IMR-90 (cell line): ENCODE results near the gene MNAT1. TPM values are rescaled to one million over a fixed set of nuclear protein-coding genes. Genes with fewer than 3 reads are reported as not detected.

ENCODE experiments used
- ATAC-seq: fragments of 200-7000 bp; cut with Tn5 transposase; 2 replicates; pipeline ENCODE4 v1.9.1; 2020; ENCODE audit warnings: low read depth, mild to moderate bottlenecking, moderate library complexity
- BruUV-seq: library from RNA; stranded (reverse); fragments of 400-500 nt; replicated peaks from 2 replicates; lab custom pipeline; 2021; lab: Mats Ljungman, UMichigan
- CTCF ChIA-PET: fragments of 300-600 bp; formaldehyde crosslinking; extraction: SDS; loops from one replicate; lab custom pipeline; 2021; ENCODE audit warnings: antibody characterized with exemption; lab: Yijun Ruan, JAX
- POLR2A ChIA-PET: fragments of 300-600 bp; sonication (Branson Sonifier 250); formaldehyde crosslinking; loops from one replicate; lab custom pipeline; 2022; ENCODE audit warnings: antibody characterized with exemption; ENCODE audit not compliant: unreplicated experiment; lab: Charles Lee
- DNase-seq: peaks from one replicate; pipeline ENCODE4 v3.0.0; 2013
- H2AFZ ChIP-seq: replicated peaks from 2 replicates; pipeline ENCODE3; 2013; ENCODE audit warnings: low read length, mild to moderate bottlenecking; ENCODE audit not compliant: poor library complexity
- H2AK5ac ChIP-seq: 2 replicates; pipeline ENCODE4 v1.6.1; 2013; ENCODE audit warnings: low read depth, low read length, inconsistent platforms
- H2AK9ac ChIP-seq: replicated peaks from 2 replicates; pipeline ENCODE3; 2013; ENCODE audit warnings: mild to moderate bottlenecking, low read depth, low read length, moderate library complexity; ENCODE audit not compliant: poor library complexity
- H2BK120ac ChIP-seq: 2 replicates; pipeline ENCODE4 v1.6.1; 2013; ENCODE audit warnings: low read depth, low read length, inconsistent platforms
- H2BK15ac ChIP-seq: 3 replicates; pipeline ENCODE4 v1.6.1; 2013; ENCODE audit warnings: low read depth, low read length, inconsistent platforms
- H2BK20ac ChIP-seq: 2 replicates; pipeline ENCODE4 v1.6.1; 2013; ENCODE audit warnings: low read depth, mild to moderate bottlenecking, inconsistent platforms, low read length, moderate library complexity
- H2BK5ac ChIP-seq: 2 replicates; pipeline ENCODE4 v1.6.1; 2013; ENCODE audit warnings: mild to moderate bottlenecking, low read depth, low read length, inconsistent platforms; ENCODE audit not compliant: poor library complexity, severe bottlenecking
- H3K14ac ChIP-seq: replicated peaks from 2 replicates; pipeline ENCODE4 v1.6.1; 2013; ENCODE audit warnings: low read depth, low read length, inconsistent platforms
- H3K18ac ChIP-seq: 2 replicates; pipeline ENCODE4 v1.6.1; 2013; ENCODE audit warnings: low read depth, low read length, control low read depth
- H3K23ac ChIP-seq: 2 replicates; pipeline ENCODE4 v1.6.1; 2013; ENCODE audit warnings: low read depth, low read length, inconsistent platforms
- H3K27ac ChIP-seq: 2 replicates; pipeline ENCODE4 v1.5.1; 2013; ENCODE audit warnings: mild to moderate bottlenecking, control low read depth, low read length; ENCODE audit not compliant: insufficient read depth
- H3K27me3 ChIP-seq: 2 replicates; pipeline ENCODE4 v1.6.1; 2013; ENCODE audit warnings: low read length; ENCODE audit not compliant: control insufficient read depth, insufficient read depth
- H3K36me3 ChIP-seq: 2 replicates; pipeline ENCODE4 v1.6.1; 2013; ENCODE audit warnings: low read length, mixed read lengths; ENCODE audit not compliant: control insufficient read depth, insufficient read depth
- H3K4ac ChIP-seq: 2 replicates; pipeline ENCODE4 v1.6.1; 2013; ENCODE audit warnings: low read depth, low read length, inconsistent platforms
- H3K4me1 ChIP-seq: 2 replicates; pipeline ENCODE4 v1.6.1; 2013; ENCODE audit warnings: low read length, mixed read lengths; ENCODE audit not compliant: control insufficient read depth, insufficient read depth
- H3K4me2 ChIP-seq: 2 replicates; pipeline ENCODE4 v1.6.1; 2013; ENCODE audit warnings: low read depth, mild to moderate bottlenecking, control low read depth, low read length, moderate library complexity
- H3K4me3 ChIP-seq: 2 replicates; pipeline ENCODE4 v1.5.1; 2013; ENCODE audit warnings: low read depth, mild to moderate bottlenecking, control low read depth, low read length, moderate library complexity; ENCODE audit not compliant: insufficient read depth
- H3K56ac ChIP-seq: 2 replicates; pipeline ENCODE4 v1.6.1; 2013; ENCODE audit warnings: low read length, inconsistent platforms; ENCODE audit not compliant: insufficient read depth; ENCODE audit errors: extremely low read depth
- H3K79me1 ChIP-seq, 2 experiments: 2 replicates each; pipeline ENCODE4 v1.6.1; 2013; ENCODE audit warnings: low read length in 2 of 2, inconsistent platforms in 1 of 2, low read depth in 1 of 2
- H3K9ac ChIP-seq: 2 replicates; pipeline ENCODE4 v1.6.1; 2013; ENCODE audit warnings: low read depth, low read length, control low read depth
- H3K9me1 ChIP-seq: 2 replicates; pipeline ENCODE4 v1.6.1; 2013; ENCODE audit warnings: low read length, inconsistent platforms; ENCODE audit not compliant: insufficient read depth
- H3K9me3 ChIP-seq: 2 replicates; pipeline ENCODE4 v1.6.1; 2013; ENCODE audit warnings: low read length; ENCODE audit not compliant: control insufficient read depth, insufficient read depth
- H4K20me1 ChIP-seq: 2 replicates; pipeline ENCODE4 v1.6.1; 2013; ENCODE audit warnings: low read length, inconsistent platforms; ENCODE audit not compliant: insufficient read depth
- H4K5ac ChIP-seq: 2 replicates; pipeline ENCODE4 v1.6.1; 2013; ENCODE audit warnings: mild to moderate bottlenecking, low read depth, low read length, control low read depth
- H4K8ac ChIP-seq, 2 experiments: 2 replicates each; pipeline ENCODE4 v1.6.1; 2013; ENCODE audit warnings: low read depth in 2 of 2, low read length in 2 of 2, control low read depth in 1 of 2, inconsistent platforms in 1 of 2
- H4K91ac ChIP-seq: 2 replicates; pipeline ENCODE4 v1.6.1; 2013; ENCODE audit warnings: low read depth, low read length, inconsistent platforms; ENCODE audit not compliant: insufficient read depth
- CEBPB ChIP-seq: IDR thresholded peaks from 2 replicates; pipeline ENCODE4 v1.6.1; 2012; ENCODE audit warnings: low read depth, low read length, improper control_type of control experiment
- CHD1 ChIP-seq: IDR thresholded peaks from 2 replicates; pipeline ENCODE4 v1.6.1; 2012; ENCODE audit warnings: low read depth, low read length, improper control_type of control experiment
- CTCF ChIP-seq: conservative IDR thresholded peaks from 2 replicates; pipeline ENCODE4 v1.5.1; 2012; ENCODE audit warnings: mild to moderate bottlenecking, low read depth, low read length, improper control_type of control experiment
- MAFK ChIP-seq: IDR thresholded peaks from 2 replicates; pipeline ENCODE4 v1.6.1; 2012; ENCODE audit warnings: low read depth, low read length, improper control_type of control experiment
- MAZ ChIP-seq: IDR thresholded peaks from 2 replicates; pipeline ENCODE4 v1.6.1; 2012; ENCODE audit warnings: low read depth, mild to moderate bottlenecking, low read length, improper control_type of control experiment, moderate library complexity, borderline replicate concordance
- MXI1 ChIP-seq: IDR thresholded peaks from 2 replicates; pipeline ENCODE4 v1.6.1; 2012; ENCODE audit warnings: low read depth, mild to moderate bottlenecking, low read length, moderate library complexity, borderline replicate concordance
- NFE2L2 ChIP-seq: fragments of 150-350 bp; IDR thresholded peaks from 2 replicates; pipeline ENCODE4 v1.6.1; 2016; ENCODE audit warnings: low read depth, mild to moderate bottlenecking, low read length
- POLR2A ChIP-seq: IDR thresholded peaks from 2 replicates; pipeline ENCODE4 v1.6.1; 2012; ENCODE audit warnings: mild to moderate bottlenecking, low read depth, low read length
- RAD21 ChIP-seq: IDR thresholded peaks from 2 replicates; pipeline ENCODE4 v1.6.1; 2012; ENCODE audit warnings: low read length, improper control_type of control experiment
- RCOR1 ChIP-seq: IDR thresholded peaks from 2 replicates; pipeline ENCODE4 v1.6.1; 2012; ENCODE audit warnings: mild to moderate bottlenecking, low read length, improper control_type of control experiment; ENCODE audit not compliant: insufficient replicate concordance
- RFX5 ChIP-seq: IDR thresholded peaks from 2 replicates; pipeline ENCODE4 v1.8.0; 2012; ENCODE audit warnings: low read depth, mild to moderate bottlenecking, low read length, moderate library complexity
- USF2 ChIP-seq: fragments of 150-350 bp; IDR thresholded peaks from 2 replicates; pipeline ENCODE4 v1.6.1; 2017; ENCODE audit warnings: mild to moderate bottlenecking, antibody characterized with exemption, low read length, low read depth
- dilution Hi-C: fragments of 300-500 bp; cut with HindIII; formaldehyde crosslinking; loops from one replicate; pipeline ENCODE4 v1.14.3; 2018; ENCODE audit warnings: low sequenced_read_pairs; ENCODE audit not compliant: unreplicated experiment
- in situ Hi-C: fragments of 300-500 bp; cut with MboI; formaldehyde crosslinking; loops from 3 replicates; pipeline ENCODE4 v1.14.3; 2019; ENCODE audit warnings: low sequenced_read_pairs, inconsistent platforms, mixed read lengths
- intact Hi-C: fragments of 100-400 bp; cut with micrococcal nuclease; formaldehyde crosslinking; loops from 2 replicates; pipeline ENCODE4 v1.10.0; 2022
- polyA plus RNA-seq, 3 experiments: library from polyadenylated mRNA; depleted of rRNA; stranded (reverse); fragments of >200 nt; gene quantifications; 2 replicates each; pipeline ENCODE4 v1.2.3, GENCODE V29; 2012; ENCODE audit warnings: low replicate concordance in 1 of 3
- total RNA-seq: library from RNA; depleted of rRNA; stranded (reverse); fragments of >200 nt; gene quantifications from 2 replicates; pipeline ENCODE4 v1.2.3, GENCODE V29; 2012
- TF ChIP-seq, protein P1 (sequence below): fragments of 150-350 bp; IDR thresholded peaks from 2 replicates; pipeline ENCODE4 v1.6.1; 2016; ENCODE audit warnings: low read depth, mild to moderate bottlenecking, low read length, moderate library complexity, borderline replicate concordance

Gene MNAT1
- total and polyA plus RNA-seq, 2 of the 4 experiments (the other 2 are of a cell fraction), result 48.2 to 53.0 TPM

- CTCF ChIA-PET, result interaction anchor here (0.9 kb wide), 1 partner anchor 10 kb away, joined by 3 read pairs; no protein-coding TSS in a partner anchor
- in situ Hi-C loops, result no loop called here
- H4K20me1 ChIP-seq, result no peaks in the 10 kb centered on the region; the same call in 1 of the 2 replicates
- H3K14ac ChIP-seq, result no peak overlapping the region
- no peak overlapping the region for H3K9ac ChIP-seq
- H2BK20ac ChIP-seq, result no peak overlapping the region
- dilution Hi-C loops, result no loop called here
- no peak overlapping the region for H3K4me3 ChIP-seq
- no peak overlapping the region for H3K18ac ChIP-seq
- no peak overlapping the region for H2AFZ ChIP-seq
- DNase-seq, result no peak
- no peak overlapping the region for H2AK5ac ChIP-seq
- no peak overlapping the region; the same call in 1 of the 2 replicates for H4K5ac ChIP-seq
- H3K36me3 ChIP-seq, result 0 out of 2 replicates have a peak, but pooled peaks cover 2% of the 10 kb centered on the region
- ATAC-seq, result no peak
- H2AK9ac ChIP-seq, result no peak overlapping the region
- POLR2A ChIA-PET, result no interaction called here
- no peak overlapping the region for H3K4me2 ChIP-seq
- no peak overlapping the region for H2BK120ac ChIP-seq
- no peaks in the 10 kb centered on the region for H3K27me3 ChIP-seq
- no peak overlapping the region for H2BK15ac ChIP-seq
- H3K4me1 ChIP-seq, result peaks cover 9% of the 10 kb centered on the region
- H4K8ac ChIP-seq, result no peak overlapping the region
- H3K9me1 ChIP-seq, result no peaks in the 10 kb centered on the region
- intact Hi-C loops, result no loop called here
- H3K4ac ChIP-seq, result no peak overlapping the region
- no peak overlapping the region for H3K56ac ChIP-seq
- no TSS peak for BruUV-seq
- no peaks in the 10 kb centered on the region for H3K9me3 ChIP-seq
- H4K91ac ChIP-seq, result no peak overlapping the region
- no peak overlapping the region for H2BK5ac ChIP-seq
- H3K79me1 ChIP-seq, result peaks cover 6 to 14% of the 10 kb centered on the region in 2 experiments; a peak in 3 of 4 replicates
- H3K27ac ChIP-seq, result no peak overlapping the region
- H3K23ac ChIP-seq, result no peak overlapping the region
- TF ChIP-seq USF2, result no peak
- TF ChIP-seq POLR2A, result no peak
- no peak for TF ChIP-seq RFX5
- TF ChIP-seq CEBPB, result no peak
- no peak for TF ChIP-seq RAD21
- no peak for TF ChIP-seq MXI1
- no peak for TF ChIP-seq CHD1
- TF ChIP-seq MAZ, result no peak
- TF ChIP-seq RCOR1, result no peak
- TF ChIP-seq NFE2L2, result no peak
- TF ChIP-seq CTCF, result no peak
- TF ChIP-seq, protein P1, sequence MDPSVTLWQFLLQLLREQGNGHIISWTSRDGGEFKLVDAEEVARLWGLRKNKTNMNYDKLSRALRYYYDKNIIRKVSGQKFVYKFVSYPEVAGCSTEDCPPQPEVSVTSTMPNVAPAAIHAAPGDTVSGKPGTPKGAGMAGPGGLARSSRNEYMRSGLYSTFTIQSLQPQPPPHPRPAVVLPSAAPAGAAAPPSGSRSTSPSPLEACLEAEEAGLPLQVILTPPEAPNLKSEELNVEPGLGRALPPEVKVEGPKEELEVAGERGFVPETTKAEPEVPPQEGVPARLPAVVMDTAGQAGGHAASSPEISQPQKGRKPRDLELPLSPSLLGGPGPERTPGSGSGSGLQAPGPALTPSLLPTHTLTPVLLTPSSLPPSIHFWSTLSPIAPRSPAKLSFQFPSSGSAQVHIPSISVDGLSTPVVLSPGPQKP, result no peak
- no peak for TF ChIP-seq MAFK
Observed at GRCh38 chr14:60968671-60969070, 234.1 kb downstream of the MNAT1 start.
